HL-60 (cell line): ENCODE measurements around the gene IL36A.

Source experiments
- CTCF ChIP-seq: IDR thresholded peaks from one replicate; pipeline ENCODE4 v1.5.1; 2011; ENCODE audit warnings: low read length, control low read depth, inconsistent platforms; ENCODE audit not compliant: insufficient read depth
- GABPA ChIP-seq: IDR thresholded peaks from 2 replicates; pipeline ENCODE4 v1.6.1; 2012; ENCODE audit warnings: low read depth
- POLR2AphosphoS5 ChIP-seq: IDR thresholded peaks from 2 replicates; pipeline ENCODE4 v1.6.1; 2012; ENCODE audit warnings: low read depth
- REST ChIP-seq: IDR thresholded peaks from 2 replicates; pipeline ENCODE4 v1.6.1; 2012; ENCODE audit warnings: low read depth; ENCODE audit not compliant: insufficient replicate concordance
- SPI1 ChIP-seq: IDR thresholded peaks from 2 replicates; pipeline ENCODE4 v1.6.1; 2012; ENCODE audit warnings: low read depth, mild to moderate bottlenecking, borderline replicate concordance

GRCh38 chr2:113002677-113003076 is 2.6 kb upstream of the IL36A start:
- TF ChIP-seq CTCF: no peak
- TF ChIP-seq POLR2AphosphoS5: no peak
- no peak for TF ChIP-seq REST
- no peak for TF ChIP-seq GABPA
- TF ChIP-seq SPI1: no peak
